ENCODE measurements around the gene IGFBP7.

IGFBP7 gene

DNA sequence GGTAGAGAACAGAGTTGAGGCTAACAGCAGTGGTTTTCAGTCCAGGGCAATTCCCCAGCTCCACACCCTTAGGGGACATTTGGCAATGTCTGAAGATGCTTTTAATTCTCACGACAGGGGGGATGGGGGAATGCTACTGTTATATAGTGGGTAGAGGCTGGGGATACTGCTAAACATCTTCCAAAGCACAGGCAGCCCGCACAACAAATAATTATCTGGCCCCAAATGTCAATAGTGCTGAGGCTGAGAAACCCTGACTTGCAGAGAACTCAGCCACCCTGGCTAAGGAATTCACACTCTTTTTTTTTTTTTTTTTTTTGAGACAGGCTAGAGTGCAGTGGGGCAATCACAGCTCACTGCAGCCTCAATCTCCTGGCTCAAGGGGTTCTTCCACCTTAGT is 70.8 kb downstream of the IGFBP7 start:
- Histone ChIP-seq H3K4me3 (ENCODE audit: low read length, poor library complexity, severe bottlenecking) (no peak overlapping the region), H2AFZ (ENCODE audit: low read length) (no peak overlapping the region), H3K79me2 (ENCODE audit: insufficient read depth, low read length) (no peaks in the 10 kb centered on the region), H3K4me1 (ENCODE audit: insufficient read depth, low read length, poor library complexity, severe bottlenecking) (peaks cover 31% of the 10 kb centered on the region), H3K27me3 (ENCODE audit: insufficient read depth, low read length, poor library complexity, severe bottlenecking) (no peaks in the 10 kb centered on the region), H3F3A (ENCODE audit: low read depth) (no peaks in the 10 kb centered on the region), H4K20me1 (ENCODE audit: insufficient read depth, low read length, poor library complexity, severe bottlenecking) (no peaks in the 10 kb centered on the region), H3K36me3 (ENCODE audit: insufficient read depth, low read length) (no peaks in the 10 kb centered on the region), H3K9me2 (replicated peaks; ENCODE audit: low read depth, low read length) (no peaks in the 10 kb centered on the region), H3K9ac (ENCODE audit: low read depth, low read length, poor library complexity, severe bottlenecking) (no peak overlapping the region), H3K9me3 (ENCODE audit: insufficient read depth, low read depth, low read length) (no peaks in the 10 kb centered on the region), H3K4me2 (ENCODE audit: low read depth, low read length, poor library complexity, severe bottlenecking) (no peak overlapping the region)
- TF ChIP-seq CTCF (conservative IDR thresholded peaks at IDR 0.05; ENCODE audit: low read length), result no peak
- TF ChIP-seq EZH2phosphoT487 (IDR thresholded peaks at IDR 0.05; ENCODE audit: borderline replicate concordance), result no peak

DNA sequence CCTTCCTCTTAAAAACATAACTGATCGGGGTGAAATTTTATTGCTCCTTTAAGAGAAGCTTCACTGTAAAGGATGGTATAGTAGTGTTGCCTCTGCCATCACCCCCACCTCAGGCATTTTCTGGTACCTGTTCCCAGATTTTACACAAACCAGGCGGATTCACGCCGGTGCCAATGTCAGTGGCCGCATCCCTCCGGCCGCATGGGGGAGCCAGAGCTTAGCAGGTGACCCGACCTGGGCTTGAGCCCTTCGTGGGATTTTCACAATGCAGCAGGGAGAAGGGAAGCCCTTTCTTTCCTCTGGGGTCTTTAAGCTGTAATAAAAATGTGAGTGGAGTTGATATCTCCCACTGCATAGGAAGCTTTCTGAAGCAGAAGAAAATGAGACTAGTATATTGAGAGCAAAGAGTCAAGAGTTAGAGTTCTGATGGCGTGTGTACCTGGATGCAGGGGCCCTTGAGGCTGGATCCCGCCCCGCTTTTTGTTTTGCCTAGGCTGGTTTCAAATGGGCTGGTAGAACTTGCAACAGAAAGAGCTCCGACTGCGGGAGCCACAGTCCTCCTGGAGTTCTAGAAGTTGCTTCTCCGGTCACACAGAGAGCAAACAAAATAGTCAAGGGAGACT is 72.1 kb downstream of the IGFBP7 start:
- peaks cover 20% of the 10 kb centered on the region for H3K4me1 ChIP-seq (ENCODE audit: insufficient read depth, low read length, poor library complexity, severe bottlenecking)
- H3K4me2 ChIP-seq (ENCODE audit: low read depth, low read length, poor library complexity, severe bottlenecking), result no peak overlapping the region
- no peak overlapping the region for H3K9ac ChIP-seq (ENCODE audit: low read depth, low read length, poor library complexity, severe bottlenecking)
- no peaks in the 10 kb centered on the region for H4K20me1 ChIP-seq (ENCODE audit: insufficient read depth, low read length, poor library complexity, severe bottlenecking)
- H3K4me3 ChIP-seq (ENCODE audit: low read length, poor library complexity, severe bottlenecking), result no peak overlapping the region
- TF ChIP-seq CTCF (conservative IDR thresholded peaks at IDR 0.05; ENCODE audit: low read length) (peak; percentile 98), EZH2phosphoT487 (IDR thresholded peaks at IDR 0.05; ENCODE audit: borderline replicate concordance) (no peak)
- H2AFZ ChIP-seq (ENCODE audit: low read length), result no peak overlapping the region
- no peaks in the 10 kb centered on the region for H3K9me2 ChIP-seq (replicated peaks; ENCODE audit: low read depth, low read length)
- no peaks in the 10 kb centered on the region for H3K9me3 ChIP-seq (ENCODE audit: insufficient read depth, low read depth, low read length)
- H3K27me3 ChIP-seq (ENCODE audit: insufficient read depth, low read length, poor library complexity, severe bottlenecking), result no peaks in the 10 kb centered on the region
- H3K36me3 ChIP-seq (ENCODE audit: insufficient read depth, low read length), result peaks cover 5% of the 10 kb centered on the region; the same call in 1 of the 2 replicates
- H3K79me2 ChIP-seq (ENCODE audit: insufficient read depth, low read length), result no peaks in the 10 kb centered on the region
- H3F3A ChIP-seq (ENCODE audit: low read depth), result no peaks in the 10 kb centered on the region

GRCh38 chr4:57034520-57034919 is 75.7 kb downstream of the IGFBP7 start:
- peaks cover 40% of the 10 kb centered on the region for H3K36me3 ChIP-seq (ENCODE audit: insufficient read depth, low read length)
- H3K9me2 ChIP-seq (replicated peaks; ENCODE audit: low read depth, low read length), result no peaks in the 10 kb centered on the region

More at GRCh38 chr4:57034520-57034919, 75.7 kb downstream of the IGFBP7 start:
- Histone ChIP-seq H3K4me3 (ENCODE audit: low read length, poor library complexity, severe bottlenecking) (no peak overlapping the region), H3K4me1 (ENCODE audit: insufficient read depth, low read length, poor library complexity, severe bottlenecking) (no peaks in the 10 kb centered on the region), H3K4me2 (ENCODE audit: low read depth, low read length, poor library complexity, severe bottlenecking) (no peak overlapping the region), H3K79me2 (ENCODE audit: insufficient read depth, low read length) (no peaks in the 10 kb centered on the region), H3K27me3 (ENCODE audit: insufficient read depth, low read length, poor library complexity, severe bottlenecking) (no peaks in the 10 kb centered on the region), H2AFZ (ENCODE audit: low read length) (no peak overlapping the region), H4K20me1 (ENCODE audit: insufficient read depth, low read length, poor library complexity, severe bottlenecking) (no peaks in the 10 kb centered on the region), H3K9me3 (ENCODE audit: insufficient read depth, low read depth, low read length) (no peaks in the 10 kb centered on the region), H3K9ac (ENCODE audit: low read depth, low read length, poor library complexity, severe bottlenecking) (no peak overlapping the region), H3F3A (ENCODE audit: low read depth) (0 out of 2 replicates have a peak, but pooled peaks cover 5% of the 10 kb centered on the region)
- no peak for TF ChIP-seq EZH2phosphoT487 (IDR thresholded peaks at IDR 0.05; ENCODE audit: borderline replicate concordance)
- no peak for TF ChIP-seq CTCF (conservative IDR thresholded peaks at IDR 0.05; ENCODE audit: low read length)
